Stimulated activated CD8-positive, alpha-beta memory T cell treated with anti-CD3 and anti-CD28 coated beads, Interleukin-12 subunit alpha, Interleukin-12 subunit beta, amount 100 ng/mL, for 1 hour (primary cell): ENCODE results near the gene PIGS.
"Not testable (repeated sequence)": the region's sequence is repeated elsewhere in the genome, so short reads cannot be mapped to it uniquely, and the experiment has no call there.

Experiments
- DNase-seq: peaks from one replicate; pipeline ENCODE4 v3.0.0-alpha.2; 2020; ENCODE audit warnings: low read depth

Gene PIGS

DNA sequence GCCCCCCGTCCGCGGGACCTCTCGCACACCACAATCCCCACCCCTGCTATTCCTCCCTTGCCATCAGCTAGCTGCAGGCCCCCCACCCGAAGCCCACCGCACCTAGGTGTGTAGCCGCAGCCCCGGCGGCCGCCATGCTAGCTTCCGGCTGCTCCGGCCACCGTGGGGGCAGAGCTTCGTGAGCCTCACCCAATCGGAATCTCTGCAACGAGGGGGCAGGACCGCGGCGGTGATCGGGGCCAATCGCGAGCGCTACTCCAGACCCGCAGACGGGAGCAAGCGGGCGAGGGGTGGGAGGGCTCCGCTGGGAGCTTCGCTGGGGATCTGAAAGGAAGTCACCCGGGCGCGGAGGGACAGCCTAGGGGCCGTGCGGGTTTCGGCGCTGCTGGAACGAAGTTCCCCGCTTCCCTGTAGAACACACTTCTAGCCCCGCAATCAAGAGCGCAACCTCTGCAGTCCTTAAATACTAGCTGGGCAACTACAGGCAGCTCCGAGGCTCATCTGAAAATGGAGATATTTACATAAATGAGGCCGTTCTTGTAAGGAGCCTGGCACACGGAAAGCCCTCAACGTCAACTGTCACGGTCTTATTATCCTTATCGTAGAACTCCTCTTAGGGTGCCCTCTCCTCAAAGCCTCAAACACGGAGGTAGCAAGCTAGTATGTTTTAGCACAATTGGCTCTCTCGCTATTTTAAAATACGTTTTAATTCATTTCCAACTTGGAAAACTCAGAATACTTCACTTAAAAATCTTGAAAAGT, at the start of gene PIGS:
Gene PIGS (minus strand): TSS at position 164 of the 762 bp plus-strand sequence. CDS start 28 bp downstream, at position 136.
- DNase-seq = peak; percentile 87

DNA sequence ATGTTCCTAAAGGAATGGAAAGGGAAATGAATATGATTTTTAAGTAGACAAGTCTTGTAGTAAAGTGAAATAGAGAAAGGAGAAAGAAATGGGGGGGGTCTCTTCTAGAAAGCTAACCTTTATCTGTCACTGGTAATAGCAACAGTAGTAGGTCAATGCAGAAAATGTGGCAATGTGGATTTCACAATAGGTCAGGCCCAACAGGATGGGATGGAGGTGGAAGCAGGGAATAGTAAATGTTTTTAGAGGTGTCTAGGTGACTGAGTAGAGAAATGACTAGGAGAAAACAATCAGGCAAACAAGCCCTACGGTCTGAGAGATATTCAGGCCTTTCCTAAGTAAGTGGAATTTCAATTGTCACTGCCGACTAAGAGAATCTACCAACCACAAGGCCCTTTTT, 48.7 kb upstream of the PIGS start:
- no peak for DNase-seq

DNA sequence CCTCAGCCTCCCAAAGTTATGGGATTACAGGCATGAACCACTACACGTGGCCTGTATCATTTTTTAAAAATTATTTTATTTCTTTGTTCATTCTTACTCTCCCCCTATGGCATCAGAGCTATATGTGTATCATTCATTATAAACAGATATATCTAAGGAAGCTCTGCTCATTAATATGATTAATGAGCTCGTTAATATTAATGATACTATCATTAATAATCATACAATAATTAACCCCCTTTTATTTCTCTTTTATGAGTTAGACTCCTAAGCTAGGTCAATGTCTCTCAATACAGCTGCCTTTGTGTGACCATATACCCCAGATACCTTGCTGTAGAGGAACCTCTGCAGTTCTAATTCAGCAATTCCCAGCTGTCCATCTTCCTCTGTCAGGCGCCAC, 47.1 kb upstream of the PIGS start:
- no peak for DNase-seq

DNA sequence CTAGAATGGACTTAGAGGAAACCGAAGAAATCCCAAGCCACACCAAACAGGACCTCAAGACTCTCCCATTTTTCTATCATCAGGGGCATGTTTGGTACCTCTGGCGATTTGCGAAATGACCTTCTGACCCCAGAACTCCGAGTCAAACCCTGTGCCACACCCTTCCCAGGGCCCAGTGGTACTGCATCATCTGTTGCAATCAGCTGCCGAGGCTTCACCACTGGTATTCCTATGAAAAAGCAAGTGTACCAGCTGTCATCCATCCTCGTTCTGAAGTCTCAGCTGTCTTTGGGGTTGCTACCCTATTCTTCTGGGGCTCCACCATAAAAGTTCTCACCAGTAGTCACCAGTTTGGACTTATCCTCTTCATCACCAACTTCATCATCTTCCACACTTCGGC, 45.0 kb upstream of the PIGS start:
- DNase-seq = no peak

DNA sequence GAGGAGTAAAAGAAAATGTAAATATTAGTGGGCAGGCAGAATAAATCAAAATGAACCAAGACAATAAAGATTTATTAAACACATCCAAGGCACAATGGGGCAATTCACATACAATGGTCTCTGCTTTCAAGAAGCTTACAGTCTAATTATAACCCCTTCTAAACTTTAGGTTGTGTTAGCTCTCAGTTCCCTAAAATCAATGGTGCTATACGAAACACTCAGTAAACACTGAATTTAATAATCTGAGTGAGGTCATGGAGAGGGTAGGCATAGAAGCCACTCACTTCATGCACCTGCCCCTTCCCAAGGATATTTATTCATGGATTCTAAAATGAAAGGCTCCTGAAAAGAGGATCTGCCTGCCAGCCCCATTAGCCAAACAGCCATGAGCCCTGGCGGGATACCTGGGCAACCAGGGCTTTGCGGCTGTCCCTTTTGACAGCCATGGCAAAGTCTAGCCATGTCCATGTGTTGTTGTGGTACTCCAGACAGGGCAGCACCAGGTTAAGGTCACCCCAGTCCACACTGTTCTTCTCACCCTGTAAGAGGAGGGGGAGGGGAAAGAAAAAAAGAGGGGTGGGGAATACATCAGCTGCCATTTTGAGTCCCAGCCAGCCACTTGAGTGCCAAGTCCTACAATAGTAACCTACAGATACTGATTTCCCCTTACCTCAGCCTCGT, 44.1 kb upstream of the PIGS start:
- DNase-seq = no peak

DNA sequence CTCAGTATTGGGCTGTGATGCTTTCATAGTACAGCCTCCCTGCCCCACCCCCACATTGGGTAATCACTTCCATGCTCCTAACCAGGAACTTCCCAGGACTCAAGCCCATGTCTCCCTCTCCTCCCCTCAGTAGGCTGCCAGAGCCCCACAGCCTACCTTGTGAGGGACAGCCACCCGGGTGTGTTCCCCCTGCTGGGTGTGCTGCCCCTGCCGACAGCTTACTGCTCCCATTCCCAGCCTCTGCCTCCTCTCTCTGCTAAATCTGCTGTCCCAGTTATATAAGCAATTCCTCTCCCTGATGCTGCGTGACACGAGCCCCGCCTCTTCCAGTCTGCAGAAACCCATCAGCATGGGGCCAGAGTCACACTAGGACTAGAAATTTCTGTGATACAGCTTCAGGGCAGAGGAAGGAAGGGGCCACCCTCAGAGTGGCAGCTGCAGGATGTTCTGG, 42.6 kb upstream of the PIGS start, which contains the start of gene RSKR:
Gene RSKR (minus strand): TSS at position 255 of the 451 bp plus-strand sequence. CDS start 24 bp downstream, at position 231.
- no peak for DNase-seq

DNA sequence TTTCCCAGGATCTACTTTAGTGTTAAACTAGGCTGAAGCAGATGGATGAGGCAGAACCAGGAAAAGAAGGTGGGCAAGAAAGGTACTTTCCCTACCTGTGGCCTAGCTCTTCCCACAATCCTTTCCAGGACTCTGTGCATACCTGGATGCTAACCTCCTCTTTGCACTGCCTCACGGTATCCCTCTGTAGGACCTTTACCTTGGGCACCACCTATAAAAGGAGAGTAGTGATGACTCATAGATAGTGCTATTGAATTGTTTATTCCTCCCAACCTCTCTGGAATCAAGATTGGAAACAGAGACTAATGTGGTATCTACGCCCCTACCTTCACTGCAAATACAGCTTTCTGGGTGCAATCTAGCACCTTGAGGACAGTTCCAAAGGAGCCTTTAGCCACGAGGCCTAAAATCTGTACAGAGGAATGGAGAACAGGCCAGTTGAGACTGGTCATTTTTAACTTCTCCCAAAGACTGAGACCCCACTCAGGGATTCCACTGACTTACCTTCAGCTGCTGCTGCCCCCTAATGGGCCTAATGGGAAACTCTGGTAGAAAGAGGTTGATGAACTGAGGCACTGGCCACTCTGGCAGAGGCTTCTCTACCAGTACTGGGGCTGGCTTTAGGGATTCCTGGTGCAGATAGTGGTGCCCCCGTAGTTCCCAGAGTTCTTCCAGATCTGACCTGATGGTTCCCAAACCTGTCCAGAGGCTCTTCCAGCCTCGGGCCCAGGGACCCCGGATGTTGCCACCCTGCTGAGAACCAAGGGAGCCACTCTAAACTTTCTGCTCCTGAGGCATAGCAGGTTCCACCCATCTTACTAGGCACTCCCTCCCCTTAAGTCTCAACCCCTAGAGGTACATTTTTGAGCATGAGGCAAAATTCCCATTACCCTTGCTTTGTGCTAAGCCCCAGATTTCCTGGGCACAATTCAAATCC, 41.9 kb upstream of the PIGS start:
- peak; percentile 20 for DNase-seq

DNA sequence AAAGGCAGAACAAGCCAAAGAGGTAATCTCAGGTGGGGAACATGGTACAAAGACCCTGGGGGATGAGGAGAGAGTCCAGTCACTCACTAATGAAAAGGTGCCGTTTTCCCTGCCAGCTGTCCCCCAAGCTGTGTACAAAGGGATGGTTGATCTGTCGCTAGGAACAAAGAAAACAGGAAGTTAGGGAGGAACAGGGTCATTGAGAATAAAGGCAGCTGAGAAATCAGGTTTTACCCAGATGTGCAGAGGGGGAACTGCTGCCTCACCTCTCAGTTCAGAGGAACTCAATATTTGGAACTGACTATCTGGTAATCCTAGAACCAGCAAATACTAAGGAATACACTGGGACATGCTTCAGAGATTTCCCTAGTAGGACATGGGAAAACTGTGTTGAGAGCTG, 41.2 kb upstream of the PIGS start:
- no peak for DNase-seq

DNA sequence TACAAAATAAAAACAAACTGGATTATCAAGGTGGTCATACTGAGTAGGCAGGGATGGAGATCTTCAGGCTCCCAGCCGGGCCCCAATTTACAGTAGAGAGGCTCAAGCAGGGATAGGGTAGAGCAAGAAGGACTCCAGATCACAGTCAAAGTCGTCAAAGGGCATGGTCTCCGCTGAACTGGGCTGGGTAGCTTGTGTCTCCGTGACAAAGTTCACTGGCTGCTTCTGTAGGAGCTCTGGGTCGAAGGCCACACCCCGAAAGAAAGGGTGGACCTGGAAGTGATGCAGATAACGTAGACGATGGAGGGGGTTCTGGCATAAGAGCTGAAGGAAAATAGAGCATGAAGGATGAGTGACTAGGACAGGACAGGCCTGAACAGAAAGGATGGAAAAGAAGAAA, 39.1 kb upstream of the PIGS start:
- no peak for DNase-seq

DNA sequence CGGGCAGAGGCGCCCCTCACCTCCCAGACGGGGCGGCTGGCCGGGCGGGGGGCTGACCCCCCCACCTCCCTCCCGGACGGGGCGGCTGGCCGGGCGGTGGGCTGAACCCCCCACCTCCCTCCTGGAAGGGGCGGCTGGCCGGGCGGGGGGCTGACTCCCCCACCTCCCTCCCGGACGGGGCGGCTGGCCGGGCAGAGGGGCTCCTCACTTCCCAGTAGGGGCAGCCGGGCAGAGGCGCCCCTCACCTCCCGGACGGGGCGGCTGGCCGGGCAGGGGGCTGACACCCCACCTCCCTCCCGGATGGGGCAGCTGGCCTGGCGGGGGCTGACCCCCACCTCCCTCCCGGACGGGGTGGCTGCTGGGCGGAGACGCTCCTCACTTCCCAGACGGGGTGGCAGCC, 32.7 kb upstream of the PIGS start:
- not testable (repeated sequence) for DNase-seq

DNA sequence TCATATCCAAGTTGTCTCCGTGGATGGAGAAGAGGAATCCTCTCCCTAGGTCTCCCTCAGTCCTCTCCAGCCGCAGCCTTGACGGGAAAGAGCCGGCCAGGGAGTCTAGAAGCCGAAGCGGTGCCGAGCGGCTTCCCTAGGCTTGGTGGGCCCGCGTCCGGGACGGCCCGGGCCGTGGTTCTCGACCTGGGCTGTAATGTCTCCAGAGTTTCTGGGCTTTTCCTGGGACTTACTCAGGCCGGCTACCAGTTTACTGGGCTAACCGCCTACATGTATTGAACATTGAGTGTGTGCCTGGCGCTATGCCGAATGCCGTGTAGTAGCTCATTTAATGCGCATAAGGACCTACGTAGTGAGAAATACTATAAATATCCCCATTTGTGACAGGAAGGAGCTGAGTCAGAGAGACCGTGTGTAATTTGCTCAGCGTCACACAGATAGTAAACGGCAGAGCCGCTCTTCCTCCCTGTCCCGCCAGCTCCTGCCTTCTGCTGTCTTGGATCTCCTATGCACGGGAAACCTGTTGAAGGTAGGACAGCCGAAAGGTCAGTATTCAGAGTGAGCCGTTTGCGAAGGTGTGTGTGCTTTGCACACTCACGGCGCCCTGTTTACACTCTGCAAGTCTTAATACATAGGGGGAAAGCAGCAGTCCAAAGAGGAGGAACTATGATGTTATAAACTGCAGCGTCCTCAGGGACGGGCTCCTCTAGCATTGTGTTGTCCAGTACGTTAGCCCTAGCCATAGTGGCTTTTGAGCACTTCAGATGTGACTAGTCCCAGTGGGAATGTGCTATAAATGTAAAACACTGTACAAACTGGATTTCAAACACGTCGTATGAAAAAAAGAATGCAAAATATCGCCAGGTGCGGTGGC, 28.2 kb upstream of the PIGS start:
- peak; percentile 39 for DNase-seq

DNA sequence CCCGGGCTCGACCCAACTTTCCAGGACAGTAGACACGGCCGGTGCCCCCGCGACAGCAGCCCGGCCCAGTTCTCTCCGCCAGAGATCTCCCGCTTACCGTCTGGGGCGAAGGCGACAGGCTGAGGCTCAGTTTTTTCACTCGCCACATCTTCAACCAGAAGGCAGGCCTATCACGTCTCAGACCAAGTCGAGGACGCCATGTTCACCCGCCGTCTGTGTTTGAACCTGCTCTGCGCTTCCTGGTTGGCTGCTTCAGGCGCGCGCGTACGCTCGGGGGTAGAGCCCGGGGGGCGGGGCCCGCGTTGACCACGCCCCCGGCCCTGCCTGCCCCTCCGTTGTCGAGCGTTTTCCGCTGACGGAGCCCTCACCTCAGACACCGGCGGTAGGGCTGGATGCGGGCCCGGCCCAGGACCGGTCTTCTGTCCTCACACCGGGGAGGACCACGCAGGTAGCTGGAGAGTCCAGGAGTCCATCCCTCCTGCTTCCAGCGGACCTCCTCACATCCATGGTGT, 27.5 kb upstream of the PIGS start, which contains the start of gene SPAG5:
Gene SPAG5 (minus strand): TSS at position 227 of the 512 bp plus-strand sequence. CDS start 79 bp downstream, at position 148.
- peak; percentile 89 for DNase-seq

DNA sequence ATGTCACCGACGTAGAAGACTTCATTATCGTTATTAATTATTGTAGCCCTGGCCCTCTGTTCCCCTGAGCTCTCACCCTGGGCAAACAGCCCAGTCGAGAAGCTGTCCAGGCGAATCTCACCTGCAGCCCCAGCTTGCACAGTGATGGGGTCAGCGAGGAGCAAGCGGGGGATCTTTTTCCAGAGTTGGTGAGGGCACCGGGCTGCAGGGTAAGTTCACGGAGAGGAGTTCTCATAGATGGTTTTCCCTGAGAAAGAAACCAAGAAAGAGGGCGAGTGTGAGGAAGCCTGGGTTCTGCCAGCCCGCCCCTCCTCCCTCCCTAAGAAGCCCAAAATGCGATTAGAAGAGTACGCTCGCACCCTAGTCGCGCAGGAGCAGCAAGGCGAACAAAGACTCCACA, 27.1 kb upstream of the PIGS start:
- DNase-seq = no peak

DNA sequence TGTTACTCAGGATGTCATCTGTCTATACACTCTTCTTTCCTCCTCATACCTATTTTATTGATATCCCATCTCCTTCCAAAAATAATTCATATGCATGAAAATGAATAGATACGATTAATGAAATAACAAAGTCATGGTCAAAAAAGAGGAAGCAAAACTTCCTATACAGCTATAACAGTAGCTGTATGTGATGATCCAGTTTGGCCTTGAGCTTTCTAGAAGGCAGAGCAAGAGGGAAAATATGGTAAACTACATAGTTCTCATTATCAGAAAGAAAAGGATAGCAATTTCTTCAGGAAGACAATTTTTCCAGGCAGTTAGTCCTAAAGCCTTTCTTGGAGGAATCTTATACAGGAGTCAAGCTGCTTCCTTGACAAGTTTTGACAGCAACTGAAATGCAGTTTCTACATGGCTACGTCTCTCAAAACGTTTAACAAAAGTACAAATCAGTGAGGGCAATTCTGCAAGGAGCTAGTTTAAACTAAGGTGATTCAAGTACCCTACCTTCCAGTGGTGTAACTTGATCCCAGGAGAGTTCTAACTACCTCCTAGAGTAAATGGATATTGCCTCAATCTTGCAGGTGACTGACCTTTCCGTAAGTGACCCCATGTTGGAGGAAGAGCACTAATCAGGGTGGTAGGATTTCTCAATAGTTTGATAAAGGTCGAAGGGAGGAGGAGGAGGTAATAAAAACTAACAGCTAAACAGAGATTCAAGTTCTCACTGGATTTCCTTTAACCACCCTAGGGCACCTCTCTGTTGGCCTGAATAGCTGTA, 26.5 kb upstream of the PIGS start:
- DNase-seq = no peak

DNA sequence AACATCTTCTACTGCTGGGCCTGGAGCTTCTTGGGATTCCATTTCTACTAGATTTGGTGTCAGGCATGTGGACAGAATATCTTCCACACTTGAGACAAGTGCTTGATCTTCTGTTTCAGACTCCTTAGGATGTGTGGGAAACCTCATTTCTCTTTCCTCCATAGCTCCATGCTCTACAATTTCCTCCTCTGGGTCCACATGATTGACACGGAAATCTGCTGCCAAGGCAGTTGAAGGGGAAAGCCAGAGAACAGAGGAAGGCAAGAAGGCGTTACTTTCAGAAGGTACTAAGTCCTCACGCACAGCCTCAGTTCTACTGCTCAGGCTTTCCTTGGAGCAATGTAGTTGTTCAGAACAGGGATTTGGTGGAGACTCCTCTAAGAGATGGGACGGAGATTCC, 20.9 kb upstream of the PIGS start:
- no peak for DNase-seq

DNA sequence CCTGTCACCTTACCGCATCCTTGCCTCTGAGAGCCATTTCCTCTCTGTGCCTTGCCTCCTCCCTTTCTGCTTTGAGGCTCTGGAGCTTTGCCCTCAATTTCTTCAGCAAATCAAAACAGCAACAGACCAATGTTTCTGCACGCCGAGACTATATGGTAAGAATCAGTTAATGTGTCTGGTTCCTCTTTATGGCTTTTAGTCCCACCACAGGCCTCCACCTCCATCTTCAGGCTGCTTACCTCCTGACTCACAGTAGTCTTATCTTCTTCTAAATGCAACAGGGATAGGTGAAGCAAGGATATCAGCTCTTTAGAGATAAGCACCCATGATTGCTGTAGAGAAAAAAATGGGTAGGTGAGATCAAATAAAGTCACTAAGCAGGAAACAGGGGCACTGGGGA, 14.5 kb upstream of the PIGS start:
- no peak for DNase-seq

DNA sequence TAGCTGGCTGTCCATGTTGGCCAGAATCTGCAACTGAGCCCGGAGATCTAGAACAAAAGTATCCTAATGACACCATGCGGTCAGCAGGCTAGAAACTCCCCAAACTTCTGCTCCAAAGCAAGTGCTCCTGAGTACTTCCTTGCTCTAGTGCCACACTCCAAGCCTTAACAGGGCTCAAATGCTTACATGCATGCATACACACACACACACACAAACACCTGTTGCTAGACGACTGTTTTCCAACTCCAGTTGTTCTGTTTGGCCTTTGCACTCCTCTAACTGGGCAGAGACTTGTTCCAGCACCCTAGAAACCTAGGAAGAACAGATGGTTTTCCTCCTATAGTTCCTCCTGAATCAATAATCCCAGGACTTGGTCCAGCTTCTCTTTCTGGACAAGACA, 13.1 kb upstream of the PIGS start:
- DNase-seq = no peak

DNA sequence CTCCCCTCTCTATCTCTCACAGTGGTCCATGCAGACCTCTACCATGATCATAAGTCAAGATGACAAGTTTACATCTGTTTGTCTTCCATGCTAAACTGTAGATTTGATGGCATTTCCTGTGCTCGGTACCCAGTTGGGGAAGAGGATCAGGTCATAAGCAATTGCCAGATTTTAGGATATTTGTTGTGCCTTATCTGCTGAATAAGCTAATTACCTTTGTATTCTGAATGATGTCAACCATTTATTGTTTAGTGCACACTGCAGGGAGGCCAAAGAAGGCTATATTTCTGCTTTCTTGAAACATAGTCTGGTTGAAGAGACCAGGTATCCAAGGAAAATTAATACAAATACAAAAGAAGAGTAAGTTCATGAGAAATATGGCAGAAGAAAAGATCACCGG, 11.2 kb upstream of the PIGS start:
- DNase-seq = no peak

DNA sequence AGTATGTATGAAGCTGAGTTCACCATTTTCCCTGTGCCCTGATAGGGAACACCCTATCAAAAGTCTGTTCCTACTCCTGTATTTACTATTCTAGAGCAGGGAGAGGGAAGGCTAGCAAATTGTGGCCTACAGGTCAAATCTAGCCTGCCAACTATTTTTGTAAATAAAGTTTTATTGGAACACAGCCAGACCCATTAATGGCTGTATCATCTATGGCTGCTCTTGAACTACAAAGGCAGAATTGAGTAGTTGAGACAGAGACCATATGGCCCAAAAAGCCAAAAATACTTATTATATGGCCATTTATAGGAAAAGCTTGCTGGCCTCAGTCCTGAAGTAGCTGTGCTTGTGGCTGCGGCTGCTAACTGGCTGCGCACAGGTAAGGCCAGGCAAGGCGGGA, 9.6 kb upstream of the PIGS start:
- no peak for DNase-seq

DNA sequence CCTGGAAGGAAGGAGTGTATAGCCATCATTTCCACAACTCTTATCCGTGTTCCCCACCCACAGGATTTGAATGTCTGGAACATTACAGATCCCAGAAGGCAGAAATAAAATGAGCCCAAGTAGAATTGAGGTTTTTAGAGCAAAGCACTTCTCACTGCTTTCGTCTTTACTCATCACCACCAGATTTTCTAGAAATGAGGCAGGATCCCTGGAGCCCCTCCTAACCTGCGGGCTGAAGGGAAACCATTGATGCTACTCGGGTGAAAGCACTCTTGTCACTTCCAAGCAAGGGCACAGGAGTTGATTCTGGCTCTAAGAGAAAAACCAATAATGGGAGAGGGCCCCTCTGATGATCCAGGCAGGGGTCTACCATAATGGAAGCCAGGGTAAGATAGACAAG, 8.2 kb upstream of the PIGS start:
- no peak for DNase-seq
